PC-9 (cell line): ENCODE measurements around the gene MAPK1. TPM values are rescaled to one million over a fixed set of nuclear protein-coding genes. Genes with fewer than 3 reads are reported as not detected.

Experiments
- BruUV-seq: library from RNA; stranded (reverse); fragments of 400-500 nt; replicated peaks from 2 replicates; lab custom pipeline; 2021; lab: Mats Ljungman, UMichigan
- CTCF ChIA-PET: fragments of 300-600 bp; sonication (Branson Sonifier 250); formaldehyde crosslinking; loops from one replicate; lab custom pipeline; 2022; ENCODE audit warnings: antibody characterized with exemption; lab: Charles Lee
- POLR2A ChIA-PET: fragments of 300-600 bp; sonication (Branson Sonifier 250); formaldehyde crosslinking; loops from one replicate; lab custom pipeline; 2022; ENCODE audit warnings: antibody characterized with exemption; ENCODE audit not compliant: unreplicated experiment; lab: Charles Lee
- DNase-seq, 2 experiments: peaks; one replicate each; pipeline versions ENCODE4 v3.0.0 to v3.0.0-alpha.2; 2015 to 2022; ENCODE audit warnings: mixed read lengths in 1 of 2
- H2AFZ ChIP-seq: fragments of 200-600 bp; sonication (generic); 2 replicates; pipeline ENCODE4 v1.8.1; 2017; ENCODE audit warnings: antibody characterized with exemption
- H3F3A ChIP-seq: fragments of 200-600 bp; sonication (generic); 2 replicates; pipeline ENCODE4 v1.8.1; 2017; ENCODE audit warnings: antibody characterized with exemption, mild to moderate bottlenecking, low read depth; ENCODE audit not compliant: insufficient read depth
- H3K27ac ChIP-seq: fragments of 200-600 bp; sonication (generic); 2 replicates; pipeline ENCODE4 v1.6.1; 2016; ENCODE audit warnings: mixed run types
- H3K27me3 ChIP-seq: fragments of 200-600 bp; sonication (generic); 2 replicates; pipeline ENCODE4 v1.6.1; 2016; ENCODE audit warnings: low read depth, mixed run types; ENCODE audit not compliant: insufficient read depth
- H3K36me3 ChIP-seq: fragments of 200-600 bp; sonication (generic); 2 replicates; pipeline ENCODE4 v1.6.1; 2016; ENCODE audit warnings: low read depth, mixed run types
- H3K4me1 ChIP-seq: fragments of 200-600 bp; sonication (generic); replicated peaks from 2 replicates; pipeline ENCODE4 v1.6.1; 2016; ENCODE audit warnings: mixed run types; ENCODE audit not compliant: insufficient read depth
- H3K4me2 ChIP-seq: fragments of 200-600 bp; sonication (generic); 2 replicates; pipeline ENCODE4 v1.6.1; 2017; ENCODE audit warnings: mixed run types
- H3K4me3 ChIP-seq: fragments of 200-600 bp; sonication (generic); 2 replicates; pipeline ENCODE4 v1.6.1; 2016; ENCODE audit warnings: mixed run types
- H3K79me2 ChIP-seq: fragments of 200-600 bp; sonication (generic); 2 replicates; pipeline ENCODE4 v1.6.1; 2017; ENCODE audit warnings: low read depth, mixed run types
- H3K9me2 ChIP-seq: fragments of 200-600 bp; sonication (generic); 2 replicates; pipeline ENCODE4 v1.8.1; 2017; ENCODE audit warnings: mild to moderate bottlenecking; ENCODE audit not compliant: insufficient read depth
- H3K9me3 ChIP-seq: fragments of 200-600 bp; sonication (generic); 2 replicates; pipeline ENCODE4 v1.8.1; 2016; ENCODE audit warnings: low read depth; ENCODE audit not compliant: insufficient read depth
- H4K20me1 ChIP-seq: fragments of 200-600 bp; sonication (generic); 2 replicates; pipeline ENCODE4 v1.8.1; 2017; ENCODE audit not compliant: insufficient read depth
- EZH2 ChIP-seq: fragments of 200-600 bp; sonication (generic); IDR thresholded peaks from 2 replicates; pipeline ENCODE4 v1.8.0; 2017; ENCODE audit warnings: antibody characterized with exemption, low read depth
- intact Hi-C: fragments of 100-400 bp; cut with micrococcal nuclease; formaldehyde crosslinking; loops from one replicate; pipeline ENCODE4 v1.10.0; 2022; ENCODE audit not compliant: unreplicated experiment
- total RNA-seq: library from RNA; stranded (reverse); gene quantifications from 2 replicates; pipeline ENCODE4 v1.2.3, GENCODE V29; 2021
- TF ChIP-seq, protein P1 (sequence below): fragments of 200-600 bp; sonication (generic); conservative IDR thresholded peaks from 2 replicates; pipeline ENCODE4 v1.6.1; 2017; ENCODE audit warnings: mixed run types, antibody characterized with exemption, mild to moderate bottlenecking, moderate library complexity

MAPK1 gene
- total RNA-seq, 1 experiment from 2014 or later, result 82.8 TPM

GRCh38 chr22:21904250-21904789 lies 36.9 kb upstream of the MAPK1 start:
- Histone ChIP-seq H3K9me3 (no peaks in the 10 kb centered on the region), H3K27ac (no peak overlapping the region), H3F3A (no peaks in the 10 kb centered on the region), H3K4me1 (no peaks in the 10 kb centered on the region), H3K9me2 (no peaks in the 10 kb centered on the region), H3K4me3 (no peak overlapping the region), H3K4me2 (no peak overlapping the region), H3K79me2 (no peaks in the 10 kb centered on the region), H3K36me3 (no peaks in the 10 kb centered on the region), H2AFZ (no peak overlapping the region), H3K27me3 (no peaks in the 10 kb centered on the region), H4K20me1 (no peaks in the 10 kb centered on the region)
- ChIA-PET POLR2A (no interaction called here), CTCF (no interaction called here)
- intact Hi-C loops, result no loop called here
- BruUV-seq, result no TSS peak
- no peak for DNase-seq
- TF ChIP-seq, protein P1, sequence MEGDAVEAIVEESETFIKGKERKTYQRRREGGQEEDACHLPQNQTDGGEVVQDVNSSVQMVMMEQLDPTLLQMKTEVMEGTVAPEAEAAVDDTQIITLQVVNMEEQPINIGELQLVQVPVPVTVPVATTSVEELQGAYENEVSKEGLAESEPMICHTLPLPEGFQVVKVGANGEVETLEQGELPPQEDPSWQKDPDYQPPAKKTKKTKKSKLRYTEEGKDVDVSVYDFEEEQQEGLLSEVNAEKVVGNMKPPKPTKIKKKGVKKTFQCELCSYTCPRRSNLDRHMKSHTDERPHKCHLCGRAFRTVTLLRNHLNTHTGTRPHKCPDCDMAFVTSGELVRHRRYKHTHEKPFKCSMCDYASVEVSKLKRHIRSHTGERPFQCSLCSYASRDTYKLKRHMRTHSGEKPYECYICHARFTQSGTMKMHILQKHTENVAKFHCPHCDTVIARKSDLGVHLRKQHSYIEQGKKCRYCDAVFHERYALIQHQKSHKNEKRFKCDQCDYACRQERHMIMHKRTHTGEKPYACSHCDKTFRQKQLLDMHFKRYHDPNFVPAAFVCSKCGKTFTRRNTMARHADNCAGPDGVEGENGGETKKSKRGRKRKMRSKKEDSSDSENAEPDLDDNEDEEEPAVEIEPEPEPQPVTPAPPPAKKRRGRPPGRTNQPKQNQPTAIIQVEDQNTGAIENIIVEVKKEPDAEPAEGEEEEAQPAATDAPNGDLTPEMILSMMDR, result no peak
- no peak for TF ChIP-seq EZH2

GRCh38 chr22:21903283-21903682 lies 35.8 kb upstream of the MAPK1 start:
- Histone ChIP-seq H2AFZ (no peak overlapping the region), H3K27ac (no peak overlapping the region), H3K4me3 (no peak overlapping the region), H3K27me3 (no peaks in the 10 kb centered on the region), H3F3A (no peaks in the 10 kb centered on the region), H3K4me1 (no peaks in the 10 kb centered on the region), H3K9me3 (no peaks in the 10 kb centered on the region), H3K36me3 (no peaks in the 10 kb centered on the region), H3K4me2 (no peak overlapping the region), H3K9me2 (no peaks in the 10 kb centered on the region), H4K20me1 (no peaks in the 10 kb centered on the region), H3K79me2 (no peaks in the 10 kb centered on the region)
- TF ChIP-seq, protein P1, result no peak
- TF ChIP-seq EZH2, result no peak
- intact Hi-C loops, result no loop called here
- ChIA-PET CTCF (no interaction called here), POLR2A (no interaction called here)
- DNase-seq, result no peak
- no TSS peak for BruUV-seq

GRCh38 chr22:21902296-21903087 lies 35.0 kb upstream of the MAPK1 start:
- Histone ChIP-seq H4K20me1 (no peaks in the 10 kb centered on the region), H3K36me3 (no peaks in the 10 kb centered on the region), H3F3A (no peaks in the 10 kb centered on the region), H2AFZ (no peak overlapping the region), H3K27me3 (no peaks in the 10 kb centered on the region), H3K4me3 (no peak overlapping the region), H3K27ac (no peak overlapping the region), H3K9me2 (no peaks in the 10 kb centered on the region), H3K4me2 (no peak overlapping the region), H3K79me2 (no peaks in the 10 kb centered on the region), H3K4me1 (no peaks in the 10 kb centered on the region), H3K9me3 (no peaks in the 10 kb centered on the region)
- ChIA-PET POLR2A (no interaction called here), CTCF (no interaction called here)
- intact Hi-C loops, result no loop called here
- DNase-seq, result no peak
- TF ChIP-seq, protein P1, result no peak
- no peak for TF ChIP-seq EZH2
- no TSS peak for BruUV-seq
